Astrocyte of the spinal cord (primary cell): ENCODE data around the gene MAOB.

Experiments
- DNase-seq: peaks from one replicate; pipeline ENCODE4 v3.0.0; 2011; ENCODE audit warnings: low read depth, low spot score
- H3K4me3 ChIP-seq: 2 replicates; pipeline ENCODE4 v1.5.1; 2011; ENCODE audit warnings: low read depth, mild to moderate bottlenecking, low read length, moderate library complexity
- CTCF ChIP-seq: IDR thresholded peaks from 2 replicates; pipeline ENCODE4 v1.5.1; 2012; ENCODE audit warnings: low read depth, mild to moderate bottlenecking, low read length, inconsistent platforms
- in situ Hi-C: cut with HindIII; loops from 2 replicates; pipeline ENCODE4 v1.10.0; 2017; ENCODE audit warnings: low sequenced_read_pairs

The MAOB gene

GRCh38 chrX:43827791-43828190 is 54.5 kb downstream of the MAOB start:
- in situ Hi-C loops = no loop called here
- no peak for DNase-seq
- no peak overlapping the region for H3K4me3 ChIP-seq
- no peak for TF ChIP-seq CTCF

GRCh38 chrX:43822014-43822413 is 60.2 kb downstream of the MAOB start:
- no peak overlapping the region for H3K4me3 ChIP-seq
- DNase-seq = peak; percentile 42
- TF ChIP-seq CTCF = no peak
- in situ Hi-C loops = no loop called here

- in situ Hi-C loops = no loop called here
- TF ChIP-seq CTCF = no peak
- no peak for DNase-seq
- no peak overlapping the region for H3K4me3 ChIP-seq
Measured at GRCh38 chrX:43817444-43817843, 64.8 kb downstream of the MAOB start.

- TF ChIP-seq CTCF = no peak
- in situ Hi-C loops = no loop called here
- no peak overlapping the region for H3K4me3 ChIP-seq
- DNase-seq = no peak
Measured at GRCh38 chrX:43815209-43815608, 67.0 kb downstream of the MAOB start.

GRCh38 chrX:43813898-43814297 is 68.4 kb downstream of the MAOB start:
- DNase-seq = no peak
- in situ Hi-C loops = no loop called here
- no peak overlapping the region for H3K4me3 ChIP-seq
- no peak for TF ChIP-seq CTCF

- in situ Hi-C loops = no loop called here
- no peak for DNase-seq
- no peak overlapping the region for H3K4me3 ChIP-seq
- TF ChIP-seq CTCF = no peak
Measured at GRCh38 chrX:43813319-43813718, 68.9 kb downstream of the MAOB start.

- no peak for TF ChIP-seq CTCF
- in situ Hi-C loops = no loop called here
- H3K4me3 ChIP-seq = no peak overlapping the region
- DNase-seq = peak; percentile 1
Measured at GRCh38 chrX:43809463-43809862, 72.8 kb downstream of the MAOB start.
